AG04450 (cell line): ENCODE results near the gene PRKCSH. TPM values are rescaled to one million over a fixed set of nuclear protein-coding genes. Genes with fewer than 3 reads are reported as not detected.

Experiments
- CTCF ChIA-PET: fragments of 300-600, 350-600 bp; formaldehyde crosslinking; extraction: SDS; loops from one replicate; lab custom pipeline; 2022; ENCODE audit warnings: antibody characterized with exemption, inconsistent platforms; lab: Charles Lee
- POLR2A ChIA-PET: fragments of 350-600 bp; formaldehyde crosslinking; extraction: SDS; loops from one replicate; lab custom pipeline; 2021; ENCODE audit warnings: antibody characterized with exemption, inconsistent platforms; lab: Yijun Ruan, JAX
- DNase-seq: peaks from one replicate; pipeline ENCODE4 v3.0.0-alpha.2; 2011; ENCODE audit warnings: low read depth, low spot score
- H3K27ac ChIP-seq: one replicate; pipeline ENCODE4 v1.5.1; 2012; ENCODE audit warnings: low read depth, low read length, control low read depth
- H3K27me3 ChIP-seq: one replicate; pipeline ENCODE4 v1.6.0; 2012; ENCODE audit warnings: low read length; ENCODE audit not compliant: control insufficient read depth, insufficient read depth
- H3K4me3 ChIP-seq: 2 replicates; pipeline ENCODE4 v1.5.1; 2011; ENCODE audit warnings: mild to moderate bottlenecking, low read depth, low read length, control low read depth
- H3K9me3 ChIP-seq: 2 replicates; pipeline ENCODE4 v1.5.1; 2012; ENCODE audit warnings: low read length; ENCODE audit not compliant: control insufficient read depth, insufficient read depth
- polyA plus RNA-seq: library from polyadenylated mRNA; depleted of rRNA; stranded (reverse); fragments of >200 nt; gene quantifications from 2 replicates; pipeline ENCODE4 v1.2.3, GENCODE V29; 2011
- TF ChIP-seq, protein P1 (sequence below): IDR thresholded peaks from 2 replicates; pipeline ENCODE4 v1.5.1; 2011; ENCODE audit warnings: low read depth, low read length, control low read depth, inconsistent platforms

Gene PRKCSH
- polyA plus RNA-seq, 1 experiment = 125 TPM

DNA sequence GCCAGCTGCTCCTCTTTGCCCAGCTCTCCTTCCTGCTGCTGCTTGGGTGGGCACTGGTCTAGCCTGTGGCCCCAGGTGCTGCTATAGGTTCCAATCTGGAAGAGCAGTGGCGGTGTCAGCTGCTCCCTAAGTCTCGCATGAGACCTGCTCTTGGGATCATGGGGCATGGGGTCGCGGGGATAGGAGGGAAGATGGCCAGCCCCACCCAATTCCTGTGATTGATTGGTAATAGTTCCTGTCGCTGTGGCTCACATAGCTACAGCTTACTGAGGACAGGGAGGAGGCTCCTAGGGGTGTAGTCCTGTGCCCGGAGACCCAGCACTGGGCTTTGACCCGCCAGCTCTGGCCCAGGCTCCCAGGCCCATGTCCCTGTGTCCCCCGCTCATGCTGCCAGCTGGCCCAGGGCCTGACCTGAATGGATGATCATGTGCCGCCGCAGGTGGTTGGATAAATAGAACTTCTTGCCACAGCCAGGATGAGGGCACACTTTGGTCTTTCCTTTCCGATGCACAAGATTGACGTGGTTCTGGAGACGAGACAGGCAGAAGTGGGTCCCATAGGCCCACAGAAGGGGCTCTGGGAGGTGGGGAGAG, 49.9 kb downstream of the PRKCSH start:
- H3K27me3 ChIP-seq = peaks cover 18% of the 10 kb centered on the region
- no peak for DNase-seq
- no peak overlapping the region for H3K27ac ChIP-seq
- peaks cover 7% of the 10 kb centered on the region; the same call in 1 of the 2 replicates for H3K9me3 ChIP-seq
- TF ChIP-seq, protein P1, sequence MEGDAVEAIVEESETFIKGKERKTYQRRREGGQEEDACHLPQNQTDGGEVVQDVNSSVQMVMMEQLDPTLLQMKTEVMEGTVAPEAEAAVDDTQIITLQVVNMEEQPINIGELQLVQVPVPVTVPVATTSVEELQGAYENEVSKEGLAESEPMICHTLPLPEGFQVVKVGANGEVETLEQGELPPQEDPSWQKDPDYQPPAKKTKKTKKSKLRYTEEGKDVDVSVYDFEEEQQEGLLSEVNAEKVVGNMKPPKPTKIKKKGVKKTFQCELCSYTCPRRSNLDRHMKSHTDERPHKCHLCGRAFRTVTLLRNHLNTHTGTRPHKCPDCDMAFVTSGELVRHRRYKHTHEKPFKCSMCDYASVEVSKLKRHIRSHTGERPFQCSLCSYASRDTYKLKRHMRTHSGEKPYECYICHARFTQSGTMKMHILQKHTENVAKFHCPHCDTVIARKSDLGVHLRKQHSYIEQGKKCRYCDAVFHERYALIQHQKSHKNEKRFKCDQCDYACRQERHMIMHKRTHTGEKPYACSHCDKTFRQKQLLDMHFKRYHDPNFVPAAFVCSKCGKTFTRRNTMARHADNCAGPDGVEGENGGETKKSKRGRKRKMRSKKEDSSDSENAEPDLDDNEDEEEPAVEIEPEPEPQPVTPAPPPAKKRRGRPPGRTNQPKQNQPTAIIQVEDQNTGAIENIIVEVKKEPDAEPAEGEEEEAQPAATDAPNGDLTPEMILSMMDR = no peak
- POLR2A ChIA-PET = interaction anchor here (0.6 kb wide), 1 partner anchor 272 kb away, joined by 6 read pairs; no protein-coding TSS in a partner anchor
- no peak overlapping the region for H3K4me3 ChIP-seq
- CTCF ChIA-PET = interaction anchor here (0.9 kb wide), 1 partner anchor 10 kb away, joined by 3 read pairs; no protein-coding TSS in a partner anchor

DNA sequence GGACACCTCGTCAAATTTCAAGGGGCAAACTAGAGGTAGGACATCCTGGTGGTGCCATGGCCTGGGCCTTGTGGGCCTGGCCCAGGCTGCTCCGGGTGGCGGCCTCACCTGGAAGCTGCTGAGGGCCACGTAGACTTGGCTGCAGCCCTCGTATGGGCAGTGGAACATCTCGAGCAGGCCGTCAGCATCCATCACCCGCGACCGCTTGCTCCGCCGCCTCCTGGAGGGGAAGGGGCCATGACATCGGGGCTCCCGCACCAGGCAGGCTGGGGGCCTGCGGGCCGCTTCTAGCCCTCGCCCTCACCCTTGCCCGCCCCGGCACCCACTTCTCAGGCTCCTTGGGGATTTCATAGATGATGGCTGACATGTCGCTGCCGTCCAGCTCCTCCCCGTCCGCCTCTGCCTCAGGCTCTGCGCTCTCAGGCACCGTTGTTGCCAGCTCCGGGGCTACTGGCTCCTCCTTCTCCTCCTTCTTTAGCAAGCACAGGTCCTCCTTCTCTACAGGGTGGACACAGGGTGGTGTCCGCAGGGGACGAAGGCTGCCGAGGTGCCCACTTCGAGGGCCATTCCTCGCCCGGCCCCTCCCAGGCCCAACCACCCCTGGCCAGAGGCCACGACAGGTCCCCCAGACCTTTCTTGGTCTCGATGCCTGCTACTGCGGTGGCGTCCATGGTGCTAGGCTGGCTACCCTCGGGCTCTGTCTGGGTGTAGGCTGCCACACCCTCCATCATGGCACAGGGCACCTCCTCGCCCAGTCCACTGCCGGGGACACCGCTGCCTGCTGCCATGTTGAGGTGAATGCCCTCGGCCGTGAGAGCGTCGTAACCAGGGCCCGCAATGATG, 51.4 kb downstream of the PRKCSH start:
- CTCF ChIA-PET = no interaction called here
- TF ChIP-seq, protein P1 = no peak
- Histone ChIP-seq H3K27me3 (peaks cover 6% of the 10 kb centered on the region), H3K4me3 (no peak overlapping the region), H3K27ac (no peak overlapping the region), H3K9me3 (peaks cover 4% of the 10 kb centered on the region; the same call in 1 of the 2 replicates)
- DNase-seq = no peak
- POLR2A ChIA-PET = no interaction called here

DNA sequence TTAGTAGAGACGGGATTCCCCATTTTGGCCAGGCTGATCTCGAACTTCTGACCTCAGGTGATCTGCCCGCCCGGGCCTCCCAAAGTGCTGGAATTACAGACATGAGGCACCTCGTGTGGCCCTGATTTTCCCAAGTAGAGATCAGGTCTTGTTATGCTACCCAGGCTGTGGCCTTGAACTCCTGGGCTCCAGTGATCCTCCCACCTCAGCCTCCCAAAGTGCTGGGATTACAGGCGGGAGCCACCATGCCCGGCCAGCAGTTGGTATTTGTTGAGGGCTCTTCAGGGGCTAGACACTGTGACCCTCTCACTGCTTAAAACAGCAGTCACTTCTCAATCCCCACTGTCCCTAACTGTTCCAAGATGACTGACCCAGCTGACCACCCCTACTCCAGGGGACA, 53.9 kb downstream of the PRKCSH start:
- ChIA-PET CTCF (no interaction called here), POLR2A (no interaction called here)
- no peaks in the 10 kb centered on the region for H3K27me3 ChIP-seq
- no peak overlapping the region for H3K27ac ChIP-seq
- no peak for DNase-seq
- H3K9me3 ChIP-seq = no peaks in the 10 kb centered on the region; the same call in 1 of the 2 replicates
- TF ChIP-seq, protein P1 = no peak
- no peak overlapping the region for H3K4me3 ChIP-seq

DNA sequence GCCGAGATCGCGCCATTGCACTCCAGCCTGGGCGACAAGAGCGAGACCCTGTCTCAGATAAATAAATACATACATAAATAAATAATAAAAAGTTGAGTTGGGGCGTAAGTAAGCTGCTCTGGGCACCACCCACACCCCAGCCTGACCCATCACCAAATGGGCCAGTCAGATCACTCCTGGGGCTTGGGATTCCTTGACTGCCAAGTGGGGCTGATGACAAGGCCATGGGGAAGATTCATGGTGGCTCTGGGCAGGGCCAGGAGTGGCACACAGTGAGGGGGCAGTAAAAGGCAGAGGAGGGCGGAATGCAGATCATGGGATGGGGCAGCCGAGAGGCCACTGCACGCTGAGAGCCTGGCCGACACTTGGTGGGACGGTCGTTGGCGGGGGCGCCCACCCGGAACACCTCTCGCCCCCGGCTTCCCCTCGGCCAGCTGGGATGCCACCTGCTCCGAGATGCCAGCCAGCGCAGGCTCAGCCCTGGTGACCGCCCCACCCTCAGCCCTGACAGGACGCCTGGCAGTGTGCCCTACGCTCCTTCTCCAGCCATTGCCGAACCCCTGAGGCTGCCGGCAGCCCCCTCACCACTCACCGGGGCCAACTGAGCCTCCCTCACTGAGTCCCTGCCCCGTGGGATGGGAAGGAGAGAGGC, 59.3 kb downstream of the PRKCSH start:
- POLR2A ChIA-PET = no interaction called here
- H3K27ac ChIP-seq = no peak overlapping the region
- no peaks in the 10 kb centered on the region for H3K27me3 ChIP-seq
- no peak for DNase-seq
- no peaks in the 10 kb centered on the region; the same call in 1 of the 2 replicates for H3K9me3 ChIP-seq
- TF ChIP-seq, protein P1 = no peak
- H3K4me3 ChIP-seq = no peak overlapping the region
- CTCF ChIA-PET = interaction anchor here (0.9 to 1.5 kb wide), 4 partner anchors 9 to 201 kb away, joined by 3 to 5 read pairs (median 4); no protein-coding TSS in a partner anchor
